ENCODE results near the gene PTPRG.

Gene PTPRG

GRCh38 chr3:61893840-61894566, 332.6 kb downstream of the PTPRG start:
- DNase-seq (ENCODE audit: low read depth in 2 of 2), result no peak

GRCh38 chr3:61894988-61895935, 333.9 kb downstream of the PTPRG start:
- DNase-seq (ENCODE audit: low read depth in 2 of 2), result peak; percentile 76 to 80

- DNase-seq (ENCODE audit: low read depth in 2 of 2), result no peak
Measured at GRCh38 chr3:61896251-61896650, 334.9 kb downstream of the PTPRG start.

DNA sequence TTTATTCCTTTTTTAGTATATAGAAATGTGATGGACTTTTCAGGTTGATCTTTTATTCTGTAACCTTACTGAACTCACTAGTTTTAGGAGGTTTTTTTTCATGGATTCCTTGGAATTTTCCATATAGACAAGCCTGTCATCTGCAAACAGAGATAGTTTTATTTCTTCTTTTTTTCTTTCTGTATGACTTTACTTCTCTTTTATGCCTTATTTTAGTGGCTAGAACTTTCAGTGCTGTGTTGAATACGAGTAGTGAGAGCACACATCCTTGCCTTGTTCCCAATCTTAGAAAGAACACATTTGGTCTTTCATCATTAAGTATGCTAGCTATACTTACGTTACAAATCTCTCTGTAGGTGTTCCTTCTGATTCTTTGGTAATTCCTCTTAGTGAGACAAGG, 336.5 kb downstream of the PTPRG start:
- DNase-seq (ENCODE audit: low read depth in 2 of 2), result no peak

DNA sequence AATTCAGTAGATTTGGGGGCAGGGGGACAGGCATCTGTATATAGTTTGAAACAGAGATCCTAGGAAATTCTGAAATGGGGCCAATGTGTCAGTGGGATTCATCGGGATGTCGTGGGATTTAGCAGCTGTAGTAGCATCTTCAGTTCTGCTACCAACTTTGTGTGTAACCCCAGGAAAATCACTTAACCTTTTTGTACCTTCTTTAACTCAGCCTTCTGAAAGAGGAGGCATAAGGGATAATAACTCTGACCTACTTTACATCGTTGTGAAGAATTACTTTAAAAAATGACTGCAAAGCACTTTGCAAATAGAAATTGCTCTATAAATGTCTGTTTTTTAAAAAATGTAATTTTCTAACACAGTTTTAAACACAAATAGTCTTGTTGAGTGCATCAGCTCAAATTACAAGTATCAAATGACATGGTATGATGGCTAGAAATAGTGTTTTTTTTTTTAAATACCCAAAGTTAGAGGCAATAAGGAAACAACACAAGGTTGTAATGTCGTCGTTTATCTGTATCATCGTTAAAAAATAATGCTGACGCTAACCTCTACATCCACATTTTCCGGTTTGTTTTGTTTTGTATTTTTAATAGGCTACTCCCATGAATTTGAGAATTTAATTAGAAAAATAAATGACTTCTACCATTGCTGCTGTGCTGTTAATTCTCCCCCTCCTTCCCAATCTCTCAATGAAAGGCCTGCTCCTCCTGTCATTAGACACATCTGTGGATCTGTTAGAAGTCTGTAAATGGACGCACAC, 338.5 kb downstream of the PTPRG start:
- DNase-seq (ENCODE audit: low read depth in 2 of 2), result no peak

- DNase-seq (ENCODE audit: low read depth in 2 of 2), result no peak
Measured at GRCh38 chr3:61901496-61901895, 340.1 kb downstream of the PTPRG start.

DNA sequence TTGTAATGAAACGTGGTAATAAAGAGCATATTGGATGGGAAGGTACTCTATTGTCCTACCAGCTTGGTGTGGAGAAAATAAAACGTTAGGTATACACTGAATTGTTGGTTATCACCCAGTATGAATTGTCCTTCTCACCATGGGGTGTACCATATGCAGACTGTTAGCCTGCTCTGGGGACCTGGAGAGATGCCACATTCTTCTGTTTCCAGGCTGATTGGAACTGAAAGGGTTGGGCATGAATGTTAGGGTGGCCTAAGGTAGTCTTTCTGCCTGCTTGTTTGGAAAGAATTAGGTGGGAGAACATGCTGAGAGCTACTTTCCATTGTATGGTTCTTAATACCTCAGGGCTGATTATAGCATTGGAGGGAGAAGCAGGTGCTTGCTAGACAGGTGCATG, 340.6 kb downstream of the PTPRG start:
- DNase-seq (ENCODE audit: low read depth in 2 of 2), result no peak

DNA sequence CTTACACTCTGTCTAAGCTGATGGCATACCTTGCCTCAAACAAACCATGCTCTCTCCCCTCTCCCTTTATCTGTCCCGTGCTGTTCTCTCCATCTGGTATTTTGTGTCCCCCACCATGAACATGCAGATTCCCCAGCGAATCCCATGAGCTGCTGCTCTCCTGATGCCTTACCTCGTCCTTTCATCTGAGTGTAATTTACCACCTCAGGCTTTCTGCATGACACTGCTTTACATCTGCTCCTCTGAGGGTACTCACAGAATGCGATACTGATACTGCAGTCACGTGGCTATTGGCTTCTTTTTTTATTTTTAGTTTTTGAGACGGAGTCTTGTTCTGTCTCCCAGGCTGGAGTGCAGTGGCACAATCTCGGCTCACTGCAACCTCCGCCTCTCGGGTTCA, 341.7 kb downstream of the PTPRG start:
- no peak for DNase-seq (ENCODE audit: low read depth in 2 of 2)

GRCh38 chr3:61903931-61904657, 342.7 kb downstream of the PTPRG start:
- no peak for DNase-seq (ENCODE audit: low read depth in 2 of 2)

- DNase-seq (ENCODE audit: low read depth in 2 of 2), result no peak
Measured at GRCh38 chr3:61907210-61907795, 345.9 kb downstream of the PTPRG start.

GRCh38 chr3:61908382-61908781, 347.0 kb downstream of the PTPRG start:
- DNase-seq (ENCODE audit: low read depth in 2 of 2), result peak in 1 of 2 experiments; percentile 16

GRCh38 chr3:61910732-61911131, 349.4 kb downstream of the PTPRG start:
- DNase-seq (ENCODE audit: low read depth in 2 of 2), result no peak

GRCh38 chr3:61912158-61912557, 350.8 kb downstream of the PTPRG start:
- no peak for DNase-seq (ENCODE audit: low read depth in 2 of 2)

GRCh38 chr3:61913701-61914100, 352.3 kb downstream of the PTPRG start:
- no peak for DNase-seq (ENCODE audit: low read depth in 2 of 2)

GRCh38 chr3:61914276-61914675, 352.9 kb downstream of the PTPRG start:
- DNase-seq (ENCODE audit: low read depth in 2 of 2), result no peak

GRCh38 chr3:61915296-61915695, 353.9 kb downstream of the PTPRG start:
- no peak for DNase-seq (ENCODE audit: low read depth in 2 of 2)

- no peak for DNase-seq (ENCODE audit: low read depth in 2 of 2)
Measured at GRCh38 chr3:61919371-61919770, 358.0 kb downstream of the PTPRG start.

GRCh38 chr3:61922118-61922517, 360.7 kb downstream of the PTPRG start:
- no peak for DNase-seq (ENCODE audit: low read depth in 2 of 2)

DNA sequence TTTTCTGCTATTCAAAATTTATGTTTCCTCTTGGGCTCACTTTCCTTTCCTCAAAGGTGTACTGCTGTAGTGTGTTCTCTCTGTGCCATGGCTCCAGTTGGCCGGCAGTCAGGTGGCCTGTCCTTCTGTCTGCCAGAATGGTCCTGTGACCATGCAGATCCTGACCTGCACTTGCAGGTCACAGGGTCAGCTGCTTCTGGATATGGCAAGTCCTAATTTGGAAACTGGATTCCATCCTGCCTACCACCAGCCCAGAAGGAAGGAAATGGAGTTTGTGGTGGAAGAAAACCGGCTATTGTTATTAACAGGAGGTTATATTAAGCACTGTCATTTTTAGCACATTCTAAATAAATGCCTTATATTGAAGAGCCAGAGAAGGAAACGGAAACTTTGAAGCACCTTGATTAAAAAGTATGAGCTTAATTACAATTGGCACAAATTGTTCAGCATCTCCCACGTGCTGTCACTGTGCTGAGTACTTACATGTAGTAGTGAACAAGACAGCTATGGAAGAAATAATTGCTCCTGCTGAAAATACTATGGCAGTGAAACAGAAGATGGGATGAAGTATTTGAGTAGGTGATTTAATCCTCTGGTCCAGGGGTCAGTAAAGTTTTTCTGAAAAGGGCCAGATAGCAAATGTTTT, 362.8 kb downstream of the PTPRG start:
- no peak for DNase-seq (ENCODE audit: low read depth in 2 of 2)

- no peak for DNase-seq (ENCODE audit: low read depth in 2 of 2)
Measured at GRCh38 chr3:61924991-61925390, 363.6 kb downstream of the PTPRG start.

DNA sequence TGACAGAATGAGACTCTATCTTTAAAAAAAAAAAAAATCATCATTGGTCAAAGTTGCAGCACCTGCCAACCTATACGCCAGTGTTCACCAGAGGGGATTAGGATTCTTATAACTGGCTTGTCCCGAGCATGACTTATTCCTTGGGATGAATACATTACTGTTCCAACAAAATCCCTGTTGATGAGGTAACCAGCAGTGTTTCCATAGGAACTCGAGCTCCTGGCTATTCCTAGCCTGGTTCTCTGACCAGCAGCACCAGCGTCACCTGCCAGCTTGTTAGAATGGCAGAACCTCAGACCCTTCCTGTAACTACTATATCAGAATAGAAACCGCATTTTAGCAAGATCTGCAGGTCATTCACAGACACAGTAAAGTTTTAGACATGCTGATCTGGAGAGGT, 364.4 kb downstream of the PTPRG start:
- DNase-seq (ENCODE audit: low read depth in 2 of 2), result no peak
